GM19023 (cell line): Measurements from ENCODE around the gene SRPK3.

ENCODE experiments used
- ATAC-seq: cut with Tn5 transposase; IDR thresholded peaks from one replicate; pipeline ENCODE4 v1.9.1; 2021; ENCODE audit warnings: mild to moderate bottlenecking, moderate library complexity; ENCODE audit not compliant: unreplicated experiment

SRPK3 gene

DNA sequence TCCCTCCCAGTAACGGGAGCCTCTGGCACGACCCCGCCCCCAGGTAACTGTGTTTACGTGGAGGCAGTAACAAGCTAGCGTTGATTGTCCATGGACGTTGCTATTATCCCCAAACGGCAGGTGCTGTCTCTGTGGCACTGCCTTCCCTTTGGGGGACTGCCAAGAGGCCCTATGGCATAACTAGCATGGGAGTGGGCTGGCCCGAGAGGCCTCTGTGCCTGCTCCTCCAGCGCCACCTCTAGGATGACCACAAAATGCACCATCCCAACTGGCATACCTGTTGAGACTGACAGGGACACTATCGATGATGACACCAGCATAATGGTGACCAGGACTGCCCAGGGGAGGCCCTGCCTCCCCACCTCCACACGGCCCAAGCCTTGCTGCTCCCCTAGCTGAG lies 1.5 kb downstream of the SRPK3 start:
- ATAC-seq = no peak

GRCh38 chrX:153782871-153783270 lies 2.0 kb downstream of the SRPK3 start:
- no peak for ATAC-seq

DNA sequence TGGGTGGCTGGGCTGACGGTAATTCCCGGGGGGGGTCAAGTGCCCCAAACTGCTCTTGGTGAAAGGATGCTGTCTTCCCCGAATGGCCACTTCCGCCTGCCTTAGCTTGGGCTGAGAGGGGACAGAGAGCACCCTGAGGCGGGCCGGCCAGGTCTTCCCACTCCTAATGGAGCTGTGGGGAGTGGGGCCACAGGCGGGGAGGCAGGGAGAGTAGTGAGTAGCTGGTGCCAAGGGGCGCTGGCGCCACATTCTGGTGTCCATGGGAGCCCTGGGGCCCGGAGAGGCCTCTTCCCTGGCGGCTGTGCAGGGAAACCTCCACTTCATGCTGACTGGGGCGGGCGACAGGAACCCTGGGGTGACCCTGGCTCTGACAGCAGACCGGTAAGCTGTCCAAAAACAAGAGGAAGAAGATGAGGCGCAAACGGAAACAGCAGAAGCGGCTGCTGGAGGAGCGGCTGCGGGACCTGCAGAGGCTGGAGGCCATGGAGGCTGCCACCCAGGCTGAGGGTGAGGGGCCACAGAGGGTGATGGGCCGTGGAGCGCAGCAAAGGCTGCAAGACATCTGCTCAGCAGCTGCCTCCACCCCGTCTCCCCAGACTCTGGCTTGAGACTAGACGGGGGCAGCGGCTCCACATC lies 2.7 kb downstream of the SRPK3 start:
- ATAC-seq = no peak

GRCh38 chrX:153784325-153784967 lies 3.6 kb downstream of the SRPK3 start:
- no peak for ATAC-seq

DNA sequence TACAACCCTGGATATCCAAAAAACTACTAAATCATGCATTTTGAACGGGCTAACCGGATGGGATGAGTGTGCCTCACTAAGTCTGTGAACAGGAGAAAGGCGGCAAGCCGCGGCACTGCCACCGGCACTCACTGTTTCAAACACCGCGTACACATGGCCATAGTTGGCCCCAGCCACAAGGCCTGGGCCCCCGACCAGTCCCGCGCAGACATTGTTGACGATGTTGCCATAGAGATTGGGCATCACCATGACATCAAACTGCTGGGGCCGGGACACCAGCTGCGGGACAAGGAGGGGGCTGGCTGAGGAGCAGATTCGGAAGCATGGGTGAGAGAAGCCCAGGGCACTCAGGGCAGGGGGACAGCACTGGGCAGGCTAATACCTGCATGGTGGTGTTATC lies 5.8 kb downstream of the SRPK3 start:
- no peak for ATAC-seq

DNA sequence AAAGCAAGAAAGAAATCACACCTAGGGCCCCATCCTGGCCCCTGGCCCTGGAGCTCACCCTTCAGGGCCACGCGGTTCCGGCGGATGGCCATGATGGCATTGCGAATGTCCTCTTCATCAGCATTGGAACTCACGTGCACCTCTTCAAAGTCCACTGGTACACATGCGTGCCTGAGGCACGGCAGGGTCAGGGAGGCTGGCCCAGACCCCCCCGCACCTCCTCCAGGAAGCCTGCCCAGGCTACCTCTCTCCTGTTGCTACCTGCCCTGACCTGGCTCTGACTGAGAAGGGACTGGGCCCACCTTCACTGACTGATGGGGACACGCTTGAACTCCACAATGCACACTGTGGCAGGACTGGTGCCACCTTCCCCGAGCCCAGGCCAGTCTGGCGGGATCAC lies 8.8 kb downstream of the SRPK3 start:
- ATAC-seq = no peak

GRCh38 chrX:153791104-153791852 lies 10.4 kb downstream of the SRPK3 start:
- no peak for ATAC-seq

DNA sequence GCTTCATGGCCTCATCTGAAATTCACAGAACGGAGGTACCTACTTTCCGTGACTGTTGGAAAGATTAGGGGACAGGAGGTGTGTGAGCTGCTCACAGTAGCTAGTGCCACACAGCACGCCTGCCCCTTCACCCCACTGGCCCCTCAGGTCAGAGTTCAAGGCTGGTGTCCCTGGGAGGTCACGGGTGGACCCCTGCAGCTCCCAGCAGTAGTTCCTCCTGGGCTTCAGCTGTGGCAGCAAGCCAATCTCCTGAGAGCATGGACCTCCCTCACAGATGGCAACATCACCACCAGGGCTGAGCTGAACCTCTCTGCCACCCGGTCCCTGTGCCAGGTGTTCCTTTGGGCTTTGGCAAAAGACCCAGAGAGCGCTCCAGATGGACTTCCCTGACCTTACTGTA lies 11.5 kb downstream of the SRPK3 start:
- ATAC-seq = no peak

DNA sequence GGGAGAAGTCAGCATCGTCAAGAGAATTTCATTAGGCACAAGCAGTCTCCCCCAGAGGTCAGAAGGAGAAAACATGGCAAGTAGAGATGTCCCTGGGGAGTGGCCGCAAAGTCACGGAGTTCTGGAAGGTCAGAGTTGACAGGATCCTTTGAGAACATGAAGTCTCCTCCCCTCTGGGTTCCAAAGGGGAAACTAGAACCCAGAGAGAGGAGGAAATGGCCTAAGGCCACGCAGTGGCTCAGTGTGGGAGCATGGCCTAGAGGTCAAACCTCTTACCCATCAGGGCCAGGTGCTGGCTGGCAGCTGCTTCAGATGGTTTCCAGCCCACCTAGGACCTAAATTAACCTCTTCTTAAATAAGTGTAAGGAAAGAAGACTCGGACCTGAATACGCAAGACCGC lies 12.4 kb downstream of the SRPK3 start:
- no peak for ATAC-seq

DNA sequence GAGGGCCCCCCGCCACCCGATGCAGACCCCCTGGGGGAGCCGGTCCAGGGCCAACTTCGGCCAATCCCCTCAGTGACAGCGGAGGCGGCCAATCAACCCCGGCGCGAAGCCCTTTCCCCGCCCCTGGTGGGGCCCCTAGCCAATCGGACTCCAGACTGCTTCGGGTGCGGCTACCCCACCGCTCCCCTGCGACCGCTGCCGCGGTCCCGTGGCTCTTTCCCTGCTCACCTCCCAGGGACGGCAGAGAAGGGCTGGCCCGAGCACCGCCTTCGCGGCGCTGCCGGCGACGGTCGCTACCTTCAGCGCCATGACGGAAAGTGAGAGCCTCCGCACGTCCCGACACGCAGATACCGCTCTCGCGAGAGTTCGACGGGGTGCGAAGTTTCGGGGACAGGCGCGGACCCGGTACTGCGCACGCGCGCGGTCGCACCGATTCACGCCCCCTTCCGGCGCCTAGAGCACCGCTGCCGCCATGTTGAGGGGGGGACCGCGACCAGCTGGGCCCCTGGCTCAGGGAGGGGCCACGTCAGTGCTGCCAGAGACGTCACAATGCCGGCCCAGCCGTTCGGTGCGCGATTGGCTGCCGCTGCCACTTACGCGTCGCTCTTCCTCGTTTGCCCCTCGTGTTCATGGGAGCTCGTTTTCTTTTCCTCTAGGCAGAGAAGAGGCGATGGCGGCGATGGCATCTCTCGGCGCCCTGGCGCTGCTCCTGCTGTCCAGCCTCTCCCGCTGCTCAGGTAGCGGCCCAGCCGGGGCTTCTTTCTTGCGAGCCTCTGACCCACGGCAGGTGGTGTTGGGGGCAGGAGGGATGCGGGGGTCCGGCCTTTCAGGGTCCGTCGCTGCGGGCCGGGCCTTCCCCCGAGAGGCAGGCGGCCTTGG lies 13.4 kb downstream of the SRPK3 start, which contains the start of the genes IDH3G and SSR4:
Gene IDH3G, minus strand, starts transcription at position 358 of the 879 bp plus-strand sequence. Its CDS starts 49 bp downstream, at position 309.
Gene SSR4, plus strand, starts transcription at position 651 of the 879 bp plus-strand sequence. Its CDS starts 20 bp downstream, at position 671.
- peak; percentile 89 for ATAC-seq

DNA sequence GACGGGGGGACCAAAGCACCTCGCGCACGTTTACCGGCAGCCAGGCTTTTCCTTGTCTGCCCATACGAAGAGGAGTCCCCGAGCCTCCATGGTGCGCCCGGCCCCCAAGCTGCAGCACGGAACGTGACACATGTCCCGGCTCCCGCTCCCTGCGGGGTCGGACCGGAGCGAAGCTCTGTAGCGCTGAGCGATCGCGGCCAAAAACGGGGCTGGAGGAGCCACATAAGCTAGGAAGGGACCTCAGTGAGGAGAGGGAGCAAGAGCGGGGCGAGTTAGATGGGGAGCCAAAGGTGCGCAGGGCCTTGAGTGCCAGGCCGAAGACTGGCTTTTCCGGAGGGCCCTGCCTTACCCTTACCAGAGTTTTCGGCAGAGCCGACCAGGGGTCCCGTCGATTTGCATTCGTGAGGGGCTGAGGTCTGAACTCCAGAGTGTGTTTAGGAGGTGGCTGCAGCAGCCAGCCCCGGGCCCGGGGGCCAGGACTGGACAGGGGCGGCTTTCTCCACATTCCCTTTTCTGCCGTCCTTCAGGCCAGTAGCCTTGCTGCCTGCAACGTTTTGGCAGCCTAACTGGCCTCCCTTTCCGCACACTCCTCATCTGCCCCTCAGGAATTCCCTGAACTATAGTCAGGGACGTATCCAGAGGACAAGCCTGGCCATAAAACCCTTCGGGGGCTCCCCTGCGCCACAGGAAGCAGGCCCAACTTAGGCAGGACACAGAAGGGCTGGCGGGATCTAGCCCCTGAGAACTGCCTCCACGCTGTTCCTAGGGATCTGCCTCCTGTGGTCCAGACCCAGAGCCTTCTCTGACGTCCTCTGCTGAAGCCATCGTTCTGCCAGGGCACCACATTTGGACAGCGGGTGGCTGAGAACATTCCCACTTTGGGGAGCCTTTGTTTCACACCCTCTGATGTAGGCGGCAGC lies 14.3 kb downstream of the SRPK3 start:
- no peak for ATAC-seq

DNA sequence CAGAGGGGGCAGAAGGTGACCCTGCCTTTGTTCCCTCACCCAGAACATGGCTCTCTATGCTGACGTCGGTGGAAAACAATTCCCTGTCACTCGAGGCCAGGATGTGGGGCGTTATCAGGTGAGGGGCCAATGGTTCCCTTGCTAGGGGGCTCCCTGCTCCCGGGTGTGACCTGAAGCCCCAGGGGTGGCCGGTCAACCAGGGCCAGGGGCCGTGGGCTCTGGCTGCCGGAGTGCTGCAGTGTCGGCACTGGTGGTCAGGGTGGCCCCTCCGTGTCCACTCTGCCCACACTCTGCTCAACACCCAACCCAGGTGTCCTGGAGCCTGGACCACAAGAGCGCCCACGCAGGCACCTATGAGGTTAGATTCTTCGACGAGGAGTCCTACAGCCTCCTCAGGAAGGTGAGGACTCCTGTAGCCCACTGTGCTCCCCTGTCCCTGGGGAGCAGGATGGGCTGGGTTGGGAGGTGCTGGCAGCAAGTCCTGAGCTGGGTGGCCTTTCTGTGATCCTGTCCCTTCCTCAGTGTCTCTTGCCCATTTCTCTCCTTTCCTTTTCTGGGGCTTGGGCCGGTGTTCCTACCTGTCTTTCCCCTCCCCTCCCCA lies 16.7 kb downstream of the SRPK3 start:
- ATAC-seq = no peak

DNA sequence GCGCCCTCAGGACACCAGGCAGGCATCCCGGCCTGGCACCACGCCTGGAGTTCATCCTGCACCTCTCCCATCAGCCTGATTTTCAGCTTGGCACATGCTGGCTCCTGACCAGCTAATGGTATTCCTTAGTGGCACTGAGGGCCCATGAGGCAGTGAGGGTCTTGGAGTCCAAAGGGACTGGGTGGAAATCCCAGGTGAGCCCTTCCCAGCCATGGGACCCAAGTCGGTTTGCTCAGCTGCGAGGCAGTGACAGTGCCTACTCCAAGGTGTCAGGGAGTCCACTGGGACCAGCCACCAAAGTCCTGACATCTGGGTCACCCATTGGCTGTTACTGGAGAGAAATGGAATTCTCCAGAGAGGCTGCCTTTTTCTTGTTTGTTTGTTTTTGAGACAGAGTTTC lies 18.5 kb downstream of the SRPK3 start:
- no peak for ATAC-seq

DNA sequence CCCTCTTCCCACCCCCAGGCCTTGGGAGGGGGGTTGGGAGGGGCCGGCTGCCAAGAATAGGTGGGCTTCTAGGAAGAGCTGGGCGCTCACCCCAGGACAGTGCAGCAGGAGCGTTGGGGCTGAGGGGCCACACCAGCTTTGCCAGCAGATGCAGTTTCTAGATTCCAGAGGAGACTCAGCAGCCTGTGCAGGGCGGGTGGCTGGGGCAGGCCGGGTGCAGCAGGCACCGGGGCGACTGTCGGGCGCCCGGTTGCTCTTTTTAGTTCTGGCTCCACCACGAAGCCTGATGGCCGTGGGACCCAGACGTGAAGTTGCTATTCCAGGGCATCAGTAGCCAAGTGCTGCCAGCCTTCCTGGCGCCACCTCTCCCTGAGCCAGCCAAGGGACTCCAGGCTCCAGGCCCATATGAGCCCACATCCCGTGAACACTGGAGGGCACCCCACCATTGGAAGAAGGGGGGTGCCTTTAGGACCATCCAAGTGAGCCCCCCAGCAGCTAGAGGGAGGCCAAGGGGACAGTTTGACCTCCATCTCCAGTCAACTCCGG lies 19.4 kb downstream of the SRPK3 start:
- ATAC-seq = no peak

DNA sequence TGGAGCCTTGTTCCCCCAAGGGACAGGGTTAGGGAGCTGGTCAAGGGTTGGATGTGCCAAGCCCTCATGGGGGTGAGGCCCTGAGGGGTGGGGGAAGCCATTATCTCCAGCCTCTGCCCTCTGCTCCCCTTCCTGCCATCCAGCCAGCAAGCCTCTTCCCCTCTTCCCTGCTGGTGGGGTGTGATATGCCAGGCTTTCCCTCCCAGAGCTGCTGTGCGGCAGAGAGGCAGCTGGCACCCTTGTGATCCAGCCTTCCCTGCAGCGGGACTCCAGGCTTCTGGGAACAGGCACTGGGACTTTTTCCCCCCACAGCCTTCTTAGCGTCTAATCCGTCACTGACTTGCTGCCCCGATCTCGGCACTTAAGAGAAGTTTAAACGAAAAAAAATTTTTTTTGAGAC lies 19.9 kb downstream of the SRPK3 start:
- ATAC-seq = no peak

DNA sequence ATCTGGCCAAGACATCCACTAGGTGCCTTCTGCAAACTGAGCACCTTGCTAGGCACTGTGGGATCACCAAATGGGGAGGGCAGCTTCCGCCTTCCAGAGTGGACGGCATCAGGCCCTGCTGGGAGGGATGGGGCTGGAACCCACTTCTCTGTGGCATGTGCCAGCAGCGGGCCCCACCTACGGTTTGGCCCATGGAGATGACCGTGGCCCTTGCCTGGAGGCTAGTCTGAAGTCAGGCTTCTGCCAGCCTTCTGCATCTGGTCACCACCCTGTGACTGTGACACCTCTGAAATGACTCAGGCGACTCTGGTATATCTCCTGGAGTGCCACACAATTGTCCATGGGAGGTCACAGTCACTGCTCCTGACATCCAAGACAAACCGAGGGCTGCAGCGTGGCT lies 20.8 kb downstream of the SRPK3 start:
- no peak for ATAC-seq

DNA sequence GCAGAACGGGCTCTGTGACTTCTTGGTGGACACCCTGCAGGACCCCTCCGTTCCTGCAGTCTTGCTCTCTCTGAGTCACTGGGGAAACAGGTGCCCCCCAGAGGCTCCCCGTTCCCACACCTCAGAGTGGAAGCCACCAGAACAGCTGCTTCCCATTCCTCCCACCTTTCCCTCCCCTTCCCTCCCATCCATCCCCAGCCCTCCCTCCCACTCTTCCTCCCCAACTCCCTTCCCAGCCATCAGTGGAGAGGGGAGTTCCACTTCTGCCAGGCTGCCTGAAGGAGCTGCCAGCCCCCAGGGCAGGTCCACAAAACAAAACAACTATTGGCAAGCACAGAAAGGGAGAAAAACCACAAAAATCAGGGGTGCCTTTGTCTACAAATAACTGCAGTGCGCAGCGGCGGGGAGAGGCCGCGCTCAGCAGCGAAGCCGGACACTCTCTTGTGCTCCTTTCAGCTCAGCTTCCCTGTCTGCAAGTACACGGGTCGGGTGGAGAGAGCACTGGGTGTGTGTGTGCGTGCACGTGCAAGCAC lies 21.7 kb downstream of the SRPK3 start:
- ATAC-seq = no peak

- ATAC-seq = no peak
Measured at GRCh38 chrX:153803211-153804099, 22.6 kb downstream of the SRPK3 start.
